GM19193 (cell line): Measurements from ENCODE around the gene TBRG4.

Experiments
- POLR2A ChIP-seq: IDR thresholded peaks from 4 replicates; pipeline ENCODE4 v1.6.1; 2011; ENCODE audit not compliant: insufficient read depth, insufficient read length; ENCODE audit errors: extremely low read depth

TBRG4 gene

DNA sequence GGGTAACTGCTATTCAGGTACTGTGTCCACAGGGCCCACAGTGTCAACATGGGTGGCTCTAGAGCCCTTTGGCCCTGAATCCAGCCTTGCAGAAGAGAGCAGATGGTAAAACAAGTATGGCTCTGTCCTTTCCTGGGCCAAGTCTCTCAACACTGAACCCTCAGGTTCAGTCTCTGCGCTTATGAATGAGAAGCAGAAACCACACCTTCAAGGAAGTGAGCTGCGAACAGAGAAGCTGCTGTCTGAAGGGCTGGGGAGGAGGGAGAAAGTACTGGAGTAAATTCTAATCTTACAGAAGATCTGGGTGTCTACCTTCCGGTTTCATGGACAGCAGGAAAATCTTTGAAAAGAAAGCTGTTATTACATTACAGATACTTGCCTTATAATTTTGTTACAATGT lies 4.1 kb downstream of the TBRG4 start:
- TF ChIP-seq POLR2A, result no peak

DNA sequence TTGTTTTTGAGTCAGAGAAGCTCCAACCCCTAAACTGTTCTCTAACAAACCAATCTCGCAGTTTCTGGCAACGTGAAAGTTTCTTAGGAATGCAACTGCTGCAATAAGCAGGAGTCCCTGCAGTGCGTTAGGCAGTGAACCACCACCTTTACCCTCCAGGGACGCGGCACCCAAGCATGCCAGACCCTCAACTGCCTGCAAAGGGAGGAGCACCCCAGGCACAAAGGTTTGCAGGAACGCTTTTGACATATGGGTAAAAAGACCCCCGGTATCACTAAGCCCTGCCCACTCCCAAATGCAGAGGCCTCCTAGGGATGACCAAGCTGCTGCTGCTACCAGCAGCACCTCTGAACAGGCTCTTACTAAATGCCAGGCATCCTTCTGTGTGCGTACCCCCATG lies 4.7 kb downstream of the TBRG4 start:
- TF ChIP-seq POLR2A, result no peak

GRCh38 chr7:45105588-45106188 lies 5.8 kb downstream of the TBRG4 start:
- no peak for TF ChIP-seq POLR2A

DNA sequence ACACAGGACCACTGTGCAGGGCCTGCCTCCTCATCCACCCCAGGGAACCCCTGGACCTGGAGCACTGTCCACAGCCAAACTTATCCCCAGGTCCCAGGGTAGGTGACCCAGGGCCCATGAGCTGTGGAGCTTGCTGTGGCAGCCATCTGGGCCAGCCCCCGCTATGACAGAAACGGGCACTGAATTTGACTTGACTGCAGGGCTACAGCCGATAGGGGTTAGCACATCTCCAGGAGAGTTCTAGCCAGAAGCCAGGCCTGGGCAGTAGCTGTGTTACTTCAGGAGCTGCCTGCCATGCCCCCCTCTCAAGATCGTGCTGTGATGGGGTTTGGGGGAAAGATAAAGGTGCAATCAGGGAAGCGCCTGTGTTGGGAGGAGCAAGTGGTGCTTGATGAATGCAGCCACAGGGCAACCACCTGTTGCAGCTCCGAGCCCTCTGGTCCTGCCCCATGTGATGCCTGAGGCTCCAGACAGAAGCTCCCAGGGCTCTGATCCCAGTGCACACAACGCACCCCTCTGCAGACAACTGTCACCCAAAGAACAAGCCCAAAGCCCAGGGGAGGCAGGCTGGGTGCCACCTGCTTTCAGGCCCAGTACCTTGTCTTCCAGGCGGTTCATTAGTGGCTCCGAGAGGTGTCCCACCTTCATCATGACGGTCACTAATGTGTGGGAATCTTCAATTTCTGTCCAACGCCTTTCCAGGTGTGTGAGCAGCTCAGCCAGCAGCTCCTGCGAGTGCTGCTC lies 6.5 kb downstream of the TBRG4 start:
- TF ChIP-seq POLR2A, result no peak

GRCh38 chr7:45103958-45104843 lies 7.3 kb downstream of the TBRG4 start:
- TF ChIP-seq POLR2A, result no peak

GRCh38 chr7:45102785-45103712 lies 8.4 kb downstream of the TBRG4 start:
- TF ChIP-seq POLR2A, result no peak

GRCh38 chr7:45101748-45102147 lies 9.7 kb downstream of the TBRG4 start:
- no peak for TF ChIP-seq POLR2A

DNA sequence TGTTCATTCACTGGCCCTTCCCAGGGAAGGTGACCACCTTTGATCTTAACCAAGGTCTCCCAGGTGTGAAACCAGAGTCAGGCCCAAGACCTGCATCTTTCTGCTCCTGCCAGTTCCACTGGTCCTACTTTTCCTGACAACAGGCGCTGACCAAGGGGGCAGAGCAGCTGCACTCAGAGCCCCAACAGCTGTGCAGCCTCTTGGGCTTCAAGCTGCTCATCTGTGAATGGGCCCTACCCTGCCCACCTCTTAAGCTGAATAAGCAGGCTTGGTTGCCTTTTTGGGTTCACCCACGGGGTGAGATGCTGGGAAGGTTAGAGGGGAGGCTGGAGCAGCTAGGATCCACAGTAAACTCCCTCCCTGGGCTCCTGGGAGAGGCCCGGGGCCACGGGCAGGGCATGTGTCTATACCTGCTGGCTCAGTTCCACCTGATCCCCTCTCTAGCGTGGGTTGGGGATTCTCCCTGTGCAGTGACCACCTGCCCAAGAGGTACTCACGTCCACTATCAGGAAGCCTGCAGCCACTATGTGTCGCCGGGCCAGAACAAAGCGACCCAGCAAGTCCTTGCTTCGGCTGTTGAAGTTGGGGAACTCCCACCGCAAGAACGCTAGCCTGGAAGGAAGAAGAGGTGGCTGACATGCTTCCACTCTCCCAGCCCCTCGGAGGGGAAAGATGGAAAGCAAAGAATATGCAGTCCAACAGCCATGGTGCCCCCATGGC lies 10.6 kb downstream of the TBRG4 start:
- no peak for TF ChIP-seq POLR2A

DNA sequence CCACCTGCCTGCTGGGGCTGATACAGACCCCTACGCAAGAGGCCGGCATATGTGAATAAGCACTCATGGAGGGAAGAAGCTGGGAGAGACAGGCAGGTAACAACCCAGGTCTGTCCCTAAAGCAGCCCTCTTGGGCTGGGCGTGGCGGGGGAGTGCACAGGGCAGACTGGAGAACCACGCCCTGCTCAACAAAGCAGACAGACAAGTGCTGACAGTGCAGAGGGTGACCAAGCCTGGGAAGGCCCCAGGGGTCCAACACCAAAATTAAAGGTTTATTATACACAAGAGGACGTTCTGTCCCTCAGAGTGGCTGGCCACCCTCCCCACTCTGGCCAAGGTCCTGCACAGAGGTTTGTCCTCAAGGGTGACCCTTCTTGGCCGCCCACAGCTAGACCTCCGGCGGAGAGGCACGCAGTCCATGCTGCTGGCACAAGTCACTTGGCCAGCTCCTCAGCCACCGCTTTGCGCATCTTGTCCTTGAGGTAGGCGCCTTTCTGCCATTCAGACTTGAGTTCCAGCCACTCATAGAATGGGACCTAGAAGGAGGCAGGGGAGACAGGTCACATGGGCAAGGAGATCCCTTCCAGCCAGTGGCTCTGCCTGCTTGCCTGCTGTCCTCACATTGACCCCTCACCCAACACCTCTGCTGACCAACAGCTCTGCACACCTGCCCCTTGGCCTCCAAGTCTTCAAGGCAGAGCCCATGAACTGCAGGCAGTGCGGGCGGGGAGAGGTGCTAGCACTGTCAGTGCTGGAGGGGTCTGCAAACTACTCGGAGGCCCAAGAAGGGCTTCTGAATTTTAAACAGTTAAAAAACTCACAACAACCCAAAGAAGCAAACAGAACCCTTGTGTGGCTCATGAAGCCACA lies 11.4 kb downstream of the TBRG4 start:
- TF ChIP-seq POLR2A, result no peak

- TF ChIP-seq POLR2A, result no peak
These were observed 12.3 kb downstream of the TBRG4 start for GRCh38 chr7:45098983-45099839.

DNA sequence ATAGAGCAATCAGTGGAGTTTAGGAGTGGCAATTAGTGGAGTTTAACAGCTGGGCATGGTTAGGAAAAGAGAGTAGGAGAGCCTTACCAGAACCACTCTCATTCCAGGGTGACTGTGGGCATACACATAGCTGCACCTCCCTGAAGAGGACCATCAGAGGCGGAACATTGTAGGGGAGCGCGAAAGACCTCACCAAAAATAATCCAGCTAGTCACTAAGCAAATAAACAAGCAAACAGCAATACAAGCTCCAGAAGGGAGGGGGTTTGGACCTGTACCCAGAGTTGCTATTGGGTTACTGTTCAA lies 18.6 kb downstream of the TBRG4 start:
- TF ChIP-seq POLR2A, result no peak
